SK-N-SH treated with all-trans-retinoic acid at 6 μM for 48 hours (cell line): ENCODE data around the gene MYL6B.

Source experiments
- ARNTL ChIP-seq: fragments of 450-650 bp; formaldehyde crosslinking; IDR thresholded peaks from 2 replicates; pipeline ENCODE4 v1.5.0; 2020; ENCODE audit warnings: low read depth, mild to moderate bottlenecking, moderate library complexity, borderline replicate concordance
- CREB5 ChIP-seq: fragments of 250-450 bp; sonication (Bioruptor Pico); IDR thresholded peaks from 2 replicates; pipeline ENCODE4 v1.5.1; 2020; ENCODE audit warnings: low read depth, mild to moderate bottlenecking, moderate library complexity
- CSDC2 ChIP-seq: fragments of 250-450 bp; sonication (Bioruptor Pico); IDR thresholded peaks from 2 replicates; pipeline ENCODE4 v1.5.0; 2020; ENCODE audit warnings: mild to moderate bottlenecking, moderate library complexity
- ESRRG ChIP-seq: fragments of 250-450 bp; sonication (Bioruptor Pico); IDR thresholded peaks from 2 replicates; pipeline ENCODE4 v1.6.1; 2021; ENCODE audit warnings: mild to moderate bottlenecking
- ISL1 ChIP-seq: fragments of 250-450 bp; sonication (Bioruptor Pico); IDR thresholded peaks from 2 replicates; pipeline ENCODE4 v2.1.2; 2022; ENCODE audit warnings: mild to moderate bottlenecking, moderate library complexity
- OSR1 ChIP-seq: fragments of 250-450 bp; sonication (Bioruptor Pico); IDR thresholded peaks from 2 replicates; pipeline ENCODE4 v1.8.0; 2022; ENCODE audit warnings: moderate library complexity, mild to moderate bottlenecking, inconsistent platforms
- PPARA ChIP-seq: fragments of 250-450 bp; sonication (Bioruptor Pico); IDR thresholded peaks from 2 replicates; pipeline ENCODE4 v1.5.0; 2020; ENCODE audit warnings: mild to moderate bottlenecking, borderline replicate concordance
- SNAI2 ChIP-seq: fragments of 250-450 bp; sonication (Bioruptor Pico); IDR thresholded peaks from 2 replicates; pipeline ENCODE4 v1.5.0; 2020; ENCODE audit warnings: mild to moderate bottlenecking, moderate library complexity
- TCF4 ChIP-seq: fragments of 250-450 bp; sonication (Bioruptor Pico); IDR thresholded peaks from 2 replicates; pipeline ENCODE4 v1.8.0; 2021; ENCODE audit warnings: mild to moderate bottlenecking, moderate library complexity, borderline replicate concordance
- ZC3H10 ChIP-seq: fragments of 250-450 bp; sonication (Bioruptor Pico); IDR thresholded peaks from 2 replicates; pipeline ENCODE4 v1.5.1; 2021; ENCODE audit warnings: mild to moderate bottlenecking, moderate library complexity
- ZFP3 ChIP-seq: fragments of 250-450 bp; sonication (Bioruptor Pico); IDR thresholded peaks from 2 replicates; pipeline ENCODE4 v1.5.0; 2020; ENCODE audit warnings: mild to moderate bottlenecking, moderate library complexity
- ZNF565 ChIP-seq: fragments of 450-650 bp; formaldehyde crosslinking; conservative IDR thresholded peaks from 2 replicates; pipeline ENCODE4 v1.5.0; 2020; ENCODE audit warnings: low read depth, mild to moderate bottlenecking, moderate library complexity
- TF ChIP-seq, protein P1 (sequence below): fragments of 250-450 bp; sonication (Bioruptor Pico); IDR thresholded peaks from 2 replicates; pipeline ENCODE4 v1.8.0; 2020; ENCODE audit warnings: mild to moderate bottlenecking, moderate library complexity, borderline replicate concordance

DNA sequence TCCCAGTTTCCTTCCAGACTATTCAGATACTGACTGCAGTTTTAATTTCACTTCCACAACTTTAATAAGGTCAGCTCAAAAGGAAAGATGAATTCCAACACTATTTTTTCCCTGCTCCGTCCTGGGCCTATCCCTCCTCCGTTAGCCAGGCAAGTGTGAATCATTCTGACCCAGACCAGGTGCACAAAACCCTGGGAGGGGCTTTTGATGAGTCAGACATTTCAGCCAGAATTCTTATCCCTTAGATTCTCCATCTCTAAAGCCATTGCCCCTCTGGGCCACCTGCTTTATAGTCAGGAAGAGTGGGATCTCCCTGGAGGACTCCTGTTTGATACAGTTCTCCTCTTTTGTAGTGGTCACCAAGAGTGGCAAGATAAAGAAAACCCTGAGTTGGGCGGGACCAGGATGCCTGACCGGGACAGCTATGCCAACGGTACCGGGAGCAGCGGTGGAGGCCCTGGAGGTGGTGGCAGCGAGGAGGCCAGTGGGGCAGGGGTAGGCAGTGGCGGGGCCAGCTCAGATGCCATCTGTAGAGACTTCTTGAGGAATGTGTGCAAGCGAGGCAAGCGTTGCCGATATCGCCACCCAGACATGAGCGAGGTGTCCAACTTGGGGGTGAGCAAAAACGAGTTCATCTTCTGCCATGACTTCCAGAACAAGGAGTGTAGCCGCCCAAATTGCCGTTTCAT lies 32.1 kb upstream of the MYL6B start:
- TF ChIP-seq, protein P1, sequence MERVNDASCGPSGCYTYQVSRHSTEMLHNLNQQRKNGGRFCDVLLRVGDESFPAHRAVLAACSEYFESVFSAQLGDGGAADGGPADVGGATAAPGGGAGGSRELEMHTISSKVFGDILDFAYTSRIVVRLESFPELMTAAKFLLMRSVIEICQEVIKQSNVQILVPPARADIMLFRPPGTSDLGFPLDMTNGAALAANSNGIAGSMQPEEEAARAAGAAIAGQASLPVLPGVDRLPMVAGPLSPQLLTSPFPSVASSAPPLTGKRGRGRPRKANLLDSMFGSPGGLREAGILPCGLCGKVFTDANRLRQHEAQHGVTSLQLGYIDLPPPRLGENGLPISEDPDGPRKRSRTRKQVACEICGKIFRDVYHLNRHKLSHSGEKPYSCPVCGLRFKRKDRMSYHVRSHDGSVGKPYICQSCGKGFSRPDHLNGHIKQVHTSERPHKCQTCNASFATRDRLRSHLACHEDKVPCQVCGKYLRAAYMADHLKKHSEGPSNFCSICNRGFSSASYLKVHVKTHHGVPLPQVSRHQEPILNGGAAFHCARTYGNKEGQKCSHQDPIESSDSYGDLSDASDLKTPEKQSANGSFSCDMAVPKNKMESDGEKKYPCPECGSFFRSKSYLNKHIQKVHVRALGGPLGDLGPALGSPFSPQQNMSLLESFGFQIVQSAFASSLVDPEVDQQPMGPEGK (CRISPR knock-in tag), result no peak
- TF ChIP-seq ZFP3 (CRISPR knock-in tag), result no peak
- TF ChIP-seq OSR1 (CRISPR knock-in tag), result no peak
- no peak for TF ChIP-seq ZC3H10 (CRISPR knock-in tag)
- no peak for TF ChIP-seq TCF4
- no peak for TF ChIP-seq SNAI2 (CRISPR knock-in tag)
- no peak for TF ChIP-seq CSDC2 (CRISPR knock-in tag)
- no peak for TF ChIP-seq CREB5 (CRISPR knock-in tag)
- no peak for TF ChIP-seq PPARA (CRISPR knock-in tag)
- no peak for TF ChIP-seq ZNF565 (CRISPR knock-in tag)
- TF ChIP-seq ESRRG (CRISPR knock-in tag), result no peak
- no peak for TF ChIP-seq ARNTL
- TF ChIP-seq ISL1 (CRISPR knock-in tag), result no peak
